M059J (cell line): Measurements from ENCODE around the gene HGS. TPM values are rescaled to one million over a fixed set of nuclear protein-coding genes. Genes with fewer than 3 reads are reported as not detected.

ENCODE experiments used
- DNase-seq: peaks from one replicate; pipeline ENCODE4 v3.0.0-alpha.2; 2012; ENCODE audit warnings: low read depth
- total RNA-seq: library from RNA; depleted of rRNA; stranded (reverse); fragments of >200 nt; shearing (Covaris generic); gene quantifications from 2 replicates; pipeline ENCODE4 v1.2.3, GENCODE V29; 2014; rRNA removed

The HGS gene
- total RNA-seq, 1 experiment from 2014 or later, result 101 TPM

DNA sequence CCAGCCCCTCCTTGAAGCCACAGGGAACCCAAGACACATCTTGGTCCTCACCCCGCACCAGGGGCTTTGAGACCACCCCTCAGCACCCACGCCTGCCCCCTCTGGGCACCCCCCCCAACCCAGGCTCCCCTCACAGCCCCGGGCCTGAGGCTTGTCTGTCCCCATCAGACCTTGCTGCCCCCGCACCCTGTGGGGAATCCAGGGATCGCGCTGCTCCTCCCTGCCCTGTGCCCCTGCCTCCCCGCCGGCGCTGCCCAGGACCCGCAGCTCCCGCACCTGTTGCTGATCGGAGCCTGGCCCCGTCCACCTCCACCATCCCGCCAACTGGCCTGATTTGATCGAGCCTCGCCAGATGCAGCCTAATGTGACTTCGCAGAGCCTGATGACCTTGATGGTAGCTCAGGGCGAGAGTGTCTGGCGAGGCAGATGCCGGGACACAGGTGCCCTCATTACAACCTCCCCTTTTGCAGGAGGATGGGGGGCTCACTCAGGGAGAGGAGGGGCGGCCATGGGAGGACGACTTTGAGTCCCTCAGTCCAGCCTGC is 57.3 kb downstream of the HGS start:
- DNase-seq, result no peak

DNA sequence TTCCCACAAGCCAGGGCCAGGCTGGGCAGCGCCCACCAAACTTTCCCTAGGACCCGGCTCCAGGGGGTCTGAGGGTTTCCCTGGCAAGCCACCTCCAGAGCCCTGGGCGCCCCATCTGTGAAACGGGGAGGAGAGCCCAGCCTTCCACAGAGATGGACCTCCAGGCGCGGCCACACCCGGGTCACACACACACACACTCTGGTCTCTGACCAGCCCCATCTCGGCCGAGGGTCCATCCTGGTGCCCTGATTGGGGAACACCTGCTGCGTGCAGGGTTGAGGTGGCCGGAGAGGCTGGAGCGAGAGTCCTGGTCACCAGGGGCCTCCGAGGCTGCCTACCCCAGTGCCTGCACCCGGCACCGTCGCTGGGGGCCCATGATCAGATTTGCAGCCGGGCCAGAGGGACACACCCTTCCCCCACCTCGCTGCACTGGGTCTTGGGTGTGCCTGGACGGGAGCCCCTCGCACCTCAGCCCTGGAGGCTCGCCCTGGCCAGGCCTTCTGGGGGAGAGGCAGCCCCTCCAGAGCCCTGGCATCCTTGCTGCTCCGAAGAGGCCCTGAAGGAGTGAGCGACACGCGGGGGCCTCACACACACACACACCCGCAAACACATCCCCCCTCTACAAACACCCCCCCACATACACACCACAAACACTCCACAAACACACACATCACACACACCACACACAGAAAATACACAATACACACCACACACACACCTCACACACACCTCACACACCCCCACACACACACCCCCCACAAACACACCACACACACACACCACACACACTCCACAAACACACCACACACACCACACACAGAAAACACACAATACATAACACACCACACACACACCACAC is 58.0 kb downstream of the HGS start:
- no peak for DNase-seq

Other genes starting within 250 kb of the HGS start
- 3,948 and 4,109 TPM in 2 replicates for gene ACTG1, start 171.2 kb upstream of the HGS start, total RNA-seq
- gene FSCN2, start 155.6 kb upstream of the HGS start, total RNA-seq, result 0.69 TPM in 1 of 2 replicates, not detected in the other
- gene FAAP100, start 131.7 kb upstream of the HGS start, total RNA-seq, result 8.0 and 18.0 TPM in 2 replicates
- gene NPLOC4, start 46.9 kb upstream of the HGS start, total RNA-seq, result 53.7 and 79.7 TPM in 2 replicates
- gene TSPAN10, start 46.8 kb upstream of the HGS start, total RNA-seq, result 2.5 and 5.3 TPM in 2 replicates
- gene PDE6G, start 27.5 kb upstream of the HGS start, total RNA-seq, result 0.94 TPM in 1 of 2 replicates, not detected in the other
- gene OXLD1, start 17.4 kb upstream of the HGS start, total RNA-seq, result 39.3 and 48.3 TPM in 2 replicates
- gene CCDC137, start 17.3 kb upstream of the HGS start, total RNA-seq, result 14.6 and 32.1 TPM in 2 replicates
- 36.0 and 39.9 TPM in 2 replicates for gene ARL16, start 214 bp upstream of the HGS start, total RNA-seq
- 11.7 and 14.1 TPM in 2 replicates for gene MRPL12, start 19.4 kb downstream of the HGS start, total RNA-seq
- gene SLC25A10, start 28.3 kb downstream of the HGS start, total RNA-seq, result 49.0 and 61.8 TPM in 2 replicates
- not detected in 2 replicates for gene GCGR, start 120.1 kb downstream of the HGS start, total RNA-seq
- 40.2 and 58.3 TPM in 2 replicates for gene MCRIP1, start 149.3 kb downstream of the HGS start, total RNA-seq
- not detected in 2 replicates for gene PPP1R27, start 151.0 kb downstream of the HGS start, total RNA-seq
- gene P4HB, start 176.5 kb downstream of the HGS start, total RNA-seq, result 1,409 and 1,513 TPM in 2 replicates
- gene ARHGDIA, start 187.3 kb downstream of the HGS start, total RNA-seq, result 124 and 207 TPM in 2 replicates
- gene ALYREF, start 207.6 kb downstream of the HGS start, total RNA-seq, result 184 and 197 TPM in 2 replicates
- 201 and 233 TPM in 2 replicates for gene ANAPC11, start 207.7 kb downstream of the HGS start, total RNA-seq
- gene NPB, start 218.2 kb downstream of the HGS start, total RNA-seq, result 0.44 and 0.59 TPM in 2 replicates
- gene PCYT2, start 227.4 kb downstream of the HGS start, total RNA-seq, result 36.0 and 43.4 TPM in 2 replicates
- 13.5 and 22.0 TPM in 2 replicates for gene SIRT7, start 234.2 kb downstream of the HGS start, total RNA-seq
- gene MAFG, start 243.7 kb downstream of the HGS start, total RNA-seq, result 8.1 and 15.1 TPM in 2 replicates